Measurements from ENCODE around the gene HES4. TPM values are rescaled to one million over a fixed set of nuclear protein-coding genes. Genes with fewer than 3 reads are reported as not detected.
A peak's percentile ranks its signal among the peaks of the same experiment; 100 is the strongest.
"Not testable (repeated sequence)": the region's sequence is repeated elsewhere in the genome, so short reads cannot be mapped to it uniquely, and the experiment has no call there.

Gene HES4
- total RNA-seq, 4 donors from 2014 or later = 12.7 to 34.8 (median 31.6) TPM

DNA sequence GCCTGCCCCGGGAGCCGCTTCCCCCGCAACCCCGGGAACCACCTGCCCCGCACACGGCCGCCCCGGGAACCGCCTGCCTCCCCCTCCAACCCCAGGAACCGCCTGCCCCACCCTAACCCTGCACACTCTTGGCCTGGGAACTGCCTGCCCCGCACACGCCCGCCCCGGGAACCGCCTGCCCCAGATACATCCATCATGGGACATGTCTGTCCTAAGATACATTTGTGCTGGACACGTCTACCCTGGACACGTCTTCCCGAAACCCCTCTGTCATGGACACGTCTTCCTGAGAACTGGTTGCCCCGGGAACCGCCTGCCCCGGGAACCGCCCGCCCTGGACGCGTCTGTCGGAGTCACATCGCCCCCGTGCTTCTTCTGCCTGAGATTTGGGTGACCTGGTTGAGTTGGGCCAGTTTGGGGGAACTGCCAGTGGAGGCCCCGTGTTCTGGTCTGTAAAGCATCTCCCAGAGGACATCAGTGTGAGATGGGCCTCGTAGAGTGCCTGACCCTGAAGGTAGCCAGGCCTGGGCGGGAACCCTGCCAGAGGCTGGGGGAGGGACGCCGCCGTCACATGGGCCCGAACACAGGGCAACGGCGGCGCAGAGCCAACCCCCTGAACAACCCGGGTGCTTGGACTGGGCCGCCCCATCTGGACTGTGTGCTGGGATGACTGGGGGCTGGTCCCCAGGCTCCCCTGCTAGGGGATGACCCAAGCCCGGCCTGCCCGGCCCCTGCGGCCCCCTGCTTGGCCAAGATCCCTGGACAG is 21.6 kb downstream of the HES4 start:
- Histone ChIP-seq H3K36me3 (no peaks in the 10 kb centered on the region), H3K9me3 (no peaks in the 10 kb centered on the region), H3K4me1 (peaks cover 23% of the 10 kb centered on the region), H3K27me3 (peaks cover 75% of the 10 kb centered on the region), H3K4me3 (no peak overlapping the region), H3K27ac (no peak overlapping the region)
- TF ChIP-seq POLR2A (IDR thresholded peaks at IDR 0.05) (no peak), POLR2AphosphoS5 (IDR thresholded peaks at IDR 0.05) (no peak), EP300 (IDR thresholded peaks at IDR 0.05) (no peak)
- TF ChIP-seq, protein P1, sequence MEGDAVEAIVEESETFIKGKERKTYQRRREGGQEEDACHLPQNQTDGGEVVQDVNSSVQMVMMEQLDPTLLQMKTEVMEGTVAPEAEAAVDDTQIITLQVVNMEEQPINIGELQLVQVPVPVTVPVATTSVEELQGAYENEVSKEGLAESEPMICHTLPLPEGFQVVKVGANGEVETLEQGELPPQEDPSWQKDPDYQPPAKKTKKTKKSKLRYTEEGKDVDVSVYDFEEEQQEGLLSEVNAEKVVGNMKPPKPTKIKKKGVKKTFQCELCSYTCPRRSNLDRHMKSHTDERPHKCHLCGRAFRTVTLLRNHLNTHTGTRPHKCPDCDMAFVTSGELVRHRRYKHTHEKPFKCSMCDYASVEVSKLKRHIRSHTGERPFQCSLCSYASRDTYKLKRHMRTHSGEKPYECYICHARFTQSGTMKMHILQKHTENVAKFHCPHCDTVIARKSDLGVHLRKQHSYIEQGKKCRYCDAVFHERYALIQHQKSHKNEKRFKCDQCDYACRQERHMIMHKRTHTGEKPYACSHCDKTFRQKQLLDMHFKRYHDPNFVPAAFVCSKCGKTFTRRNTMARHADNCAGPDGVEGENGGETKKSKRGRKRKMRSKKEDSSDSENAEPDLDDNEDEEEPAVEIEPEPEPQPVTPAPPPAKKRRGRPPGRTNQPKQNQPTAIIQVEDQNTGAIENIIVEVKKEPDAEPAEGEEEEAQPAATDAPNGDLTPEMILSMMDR (IDR thresholded peaks at IDR 0.05) = no peak
- 75% methylated on average over 20 of the region's 44 CpGs for WGBS
- peak in 1 of 2 donors; percentile 56 for DNase-seq (ENCODE audit: low spot score in 2 of 2)

DNA sequence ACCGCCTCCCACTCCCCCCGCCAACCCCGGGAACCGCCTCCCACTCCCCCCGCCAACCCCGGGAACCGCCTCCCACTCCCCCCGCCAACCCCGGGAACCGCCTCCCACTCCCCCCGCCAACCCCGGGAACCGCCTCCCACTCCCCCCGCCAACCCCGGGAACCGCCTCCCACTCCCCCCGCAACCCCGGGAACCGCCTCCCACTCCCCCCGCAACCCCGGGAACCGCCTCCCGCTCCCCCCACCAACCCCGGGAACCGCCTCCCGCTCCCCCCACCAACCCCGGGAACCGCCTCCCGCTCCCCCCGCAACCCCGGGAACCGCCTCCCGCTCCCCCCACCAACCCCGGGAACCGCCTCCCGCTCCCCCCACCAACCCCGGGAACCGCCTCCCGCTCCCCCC is 23.1 kb downstream of the HES4 start:
- not testable (repeated sequence) for H3K9me3 ChIP-seq; H3K4me3 ChIP-seq; H3K27ac ChIP-seq; H3K36me3 ChIP-seq; DNase-seq (ENCODE audit: low spot score in 2 of 2)
- H3K4me1 ChIP-seq = peaks cover 21% of the 10 kb centered on the region
- WGBS = no CpG with 5 or more reads among the region's 39 CpGs
- H3K27me3 ChIP-seq = peaks cover 75% of the 10 kb centered on the region

DNA sequence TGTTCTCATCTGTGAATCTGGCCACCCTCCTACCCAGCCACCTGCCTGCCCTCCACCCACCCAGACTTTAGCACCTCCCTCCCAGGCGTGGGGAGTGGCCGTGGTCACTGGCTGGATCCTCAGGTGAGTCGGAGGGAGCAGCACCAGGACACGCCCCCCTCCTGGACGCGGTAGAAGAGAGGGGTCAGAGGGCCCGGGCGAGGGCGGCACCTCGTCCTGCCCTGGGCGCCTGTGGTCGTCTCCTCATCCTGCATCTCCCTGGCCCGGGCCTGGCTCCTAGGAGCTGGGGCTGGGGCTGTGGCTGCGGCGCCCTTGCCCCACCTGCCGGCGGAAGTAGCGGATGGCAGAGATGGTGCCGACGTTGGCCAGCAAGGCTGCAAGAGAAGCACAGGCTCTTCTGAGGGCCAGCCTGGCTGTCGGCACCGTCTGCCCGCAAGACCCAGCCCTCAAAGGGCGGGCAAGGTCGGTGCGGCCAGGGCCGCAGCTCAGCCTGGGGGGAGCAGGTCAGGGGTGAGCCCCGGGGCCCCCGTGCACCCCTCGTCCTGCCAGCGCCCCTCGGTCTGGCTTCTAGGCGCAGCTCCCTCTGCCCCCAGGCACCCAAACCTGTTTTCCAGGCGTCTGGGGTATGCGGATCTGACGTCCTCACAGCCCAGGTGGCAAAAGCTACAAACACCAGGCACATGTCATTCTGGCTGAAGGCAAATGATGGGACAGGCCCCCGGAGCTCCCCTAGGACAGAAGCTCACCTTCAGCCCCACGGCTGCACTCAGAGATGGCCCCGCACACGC is 23.8 kb downstream of the HES4 start:
- peak overlapping the region; percentile 12 for H3K27ac ChIP-seq
- peaks cover 25% of the 10 kb centered on the region for H3K4me1 ChIP-seq
- no peak for TF ChIP-seq EP300 (IDR thresholded peaks at IDR 0.05)
- TF ChIP-seq, protein P1 (IDR thresholded peaks at IDR 0.05) = peak; percentile 1 to 76
- no peaks in the 10 kb centered on the region for H3K36me3 ChIP-seq
- no peak for DNase-seq (ENCODE audit: low spot score in 2 of 2)
- peaks cover 75% of the 10 kb centered on the region for H3K27me3 ChIP-seq
- WGBS = no CpG with 5 or more reads among the region's 40 CpGs
- H3K4me3 ChIP-seq = peak overlapping the region; percentile 34
- no peaks in the 10 kb centered on the region for H3K9me3 ChIP-seq

DNA sequence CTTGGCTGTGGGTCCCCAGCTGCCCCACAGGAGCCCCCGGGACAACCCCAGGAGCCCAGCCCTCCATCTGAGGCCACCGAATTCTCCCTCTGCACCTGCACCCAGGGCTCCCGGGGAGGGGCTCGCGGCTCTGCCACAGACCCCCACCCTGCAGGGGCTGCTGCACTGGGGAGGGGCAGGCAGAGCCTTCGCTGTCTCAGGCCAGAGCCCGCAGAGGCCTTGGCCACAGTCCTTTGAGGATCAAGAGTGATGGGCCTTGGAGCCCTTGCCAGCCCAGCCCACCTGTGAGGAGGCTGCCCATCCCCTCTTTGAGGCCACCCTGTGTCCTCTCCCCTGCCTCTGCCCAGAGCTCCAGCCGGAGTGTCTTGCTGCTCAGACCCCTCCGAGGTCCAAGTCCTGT is 24.5 kb downstream of the HES4 start:
- no peak for DNase-seq (ENCODE audit: low spot score in 2 of 2)
- Histone ChIP-seq H3K27me3 (peaks cover 75% of the 10 kb centered on the region), H3K9me3 (no peaks in the 10 kb centered on the region), H3K36me3 (no peaks in the 10 kb centered on the region), H3K4me1 (peaks cover 31% of the 10 kb centered on the region), H3K4me3 (no peak overlapping the region), H3K27ac (no peak overlapping the region)
- TF ChIP-seq, protein P1 (IDR thresholded peaks at IDR 0.05) = no peak
- TF ChIP-seq POLR2A (IDR thresholded peaks at IDR 0.05) (no peak), EP300 (IDR thresholded peaks at IDR 0.05) (no peak), POLR2AphosphoS5 (IDR thresholded peaks at IDR 0.05) (no peak)
- 68% methylated on average over 7 of the region's 9 CpGs for WGBS

GRCh38 chr1:974687-975328 is 25.1 kb downstream of the HES4 start:
- TF ChIP-seq POLR2A (IDR thresholded peaks at IDR 0.05) (no peak), POLR2AphosphoS5 (IDR thresholded peaks at IDR 0.05) (no peak), EP300 (IDR thresholded peaks at IDR 0.05) (no peak)
- TF ChIP-seq, protein P1 (IDR thresholded peaks at IDR 0.05) = no peak
- DNase-seq (ENCODE audit: low spot score in 2 of 2) = no peak
- Histone ChIP-seq H3K27ac (no peak overlapping the region), H3K4me3 (no peak overlapping the region), H3K27me3 (peaks cover 75% of the 10 kb centered on the region), H3K36me3 (no peaks in the 10 kb centered on the region), H3K9me3 (no peaks in the 10 kb centered on the region), H3K4me1 (peaks cover 25% of the 10 kb centered on the region)
- WGBS = 73% methylated on average over 17 of the region's 17 CpGs
